Measurements from ENCODE around the gene GPD1L. TPM values are rescaled to one million over a fixed set of nuclear protein-coding genes. Genes with fewer than 3 reads are reported as not detected.
"Not testable (repeated sequence)": the region's sequence is repeated elsewhere in the genome, so short reads cannot be mapped to it uniquely, and the experiment has no call there.

GPD1L gene
- total RNA-seq, 1 experiment from 2014 or later: 7.5 TPM

DNA sequence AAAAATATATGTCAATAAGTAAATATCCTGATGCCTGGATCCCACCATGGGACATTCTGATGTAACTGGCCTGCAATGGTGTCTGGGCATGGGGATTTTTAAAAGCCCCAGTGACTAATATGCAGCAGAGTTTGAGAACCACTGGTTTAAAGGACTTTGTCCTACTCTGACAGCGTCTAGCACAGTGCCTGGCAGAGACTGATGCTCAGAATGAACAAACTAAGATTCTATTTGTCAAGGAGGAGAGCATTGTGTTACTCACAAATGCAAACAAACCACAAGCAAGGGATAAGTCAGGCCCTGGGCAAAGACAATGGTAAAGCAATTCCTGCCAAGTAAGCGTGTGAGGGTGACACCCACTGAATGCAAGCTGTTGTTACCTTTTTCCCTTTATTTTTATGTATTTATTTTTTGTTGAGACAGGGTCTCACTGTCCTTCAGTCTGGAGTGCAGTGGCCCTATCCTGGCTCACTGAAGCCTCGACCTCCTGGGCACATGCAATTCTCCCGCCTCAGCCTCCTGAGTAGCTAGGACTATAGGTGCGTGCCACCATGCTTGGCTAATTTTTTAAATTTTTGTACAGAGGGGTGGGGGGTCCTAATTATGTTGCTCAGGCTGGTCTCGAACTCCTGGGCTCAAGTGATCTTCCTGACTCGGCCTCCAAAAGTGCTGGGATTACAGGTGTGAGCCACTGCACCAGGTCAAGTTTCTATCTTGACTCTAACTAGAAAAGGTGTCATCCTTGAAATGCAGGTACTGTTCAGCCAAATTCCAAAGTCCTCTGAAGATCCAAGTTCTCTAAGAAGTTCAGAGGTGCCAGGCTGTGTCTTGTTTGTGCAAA is 909 bp upstream of the GPD1L start:
- DNase-seq (ENCODE audit: low read depth): no peak

DNA sequence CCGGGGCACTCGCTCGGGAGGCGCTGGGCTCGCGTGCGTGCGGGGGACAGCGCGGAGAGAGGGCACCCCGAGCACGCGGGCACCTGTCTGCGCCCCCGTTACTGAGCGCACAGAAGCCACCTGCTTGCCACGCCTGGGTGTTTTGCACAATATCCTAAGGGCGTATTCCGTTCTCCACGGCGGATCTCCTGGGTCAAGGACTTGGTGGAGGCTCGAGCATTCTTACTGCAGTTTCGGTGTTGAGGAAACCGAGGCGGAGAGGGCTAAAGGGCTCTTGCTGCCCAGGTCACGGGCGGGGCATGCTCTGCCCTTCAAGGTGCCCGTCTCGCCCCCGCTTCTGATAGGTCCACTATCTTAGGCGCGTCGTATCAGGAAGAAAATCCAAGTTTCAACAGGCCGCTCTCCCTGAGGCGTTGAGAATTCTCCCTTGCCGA is 526 bp downstream of the GPD1L start:
- DNase-seq (ENCODE audit: low read depth): no peak

DNA sequence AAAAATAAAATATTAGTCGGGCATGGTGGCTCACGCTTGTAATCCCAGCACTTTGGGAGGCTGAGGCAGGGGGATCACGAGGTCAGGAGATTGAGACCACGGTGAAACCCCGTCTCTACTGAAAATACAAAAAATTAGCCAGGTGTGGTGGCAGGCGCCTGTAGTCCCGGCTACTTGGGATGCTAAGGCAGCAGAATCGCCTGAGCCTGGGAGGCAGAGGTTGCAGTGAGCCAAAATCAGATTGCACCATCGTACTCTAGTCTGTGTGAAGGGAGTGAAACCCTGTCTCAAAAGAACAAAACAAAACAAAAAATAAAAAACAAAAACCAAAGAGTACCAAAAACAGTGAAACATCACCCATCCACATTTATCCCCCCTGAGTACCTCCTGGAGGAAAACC is 1.8 kb downstream of the GPD1L start:
- not testable (repeated sequence) for DNase-seq (ENCODE audit: low read depth)

DNA sequence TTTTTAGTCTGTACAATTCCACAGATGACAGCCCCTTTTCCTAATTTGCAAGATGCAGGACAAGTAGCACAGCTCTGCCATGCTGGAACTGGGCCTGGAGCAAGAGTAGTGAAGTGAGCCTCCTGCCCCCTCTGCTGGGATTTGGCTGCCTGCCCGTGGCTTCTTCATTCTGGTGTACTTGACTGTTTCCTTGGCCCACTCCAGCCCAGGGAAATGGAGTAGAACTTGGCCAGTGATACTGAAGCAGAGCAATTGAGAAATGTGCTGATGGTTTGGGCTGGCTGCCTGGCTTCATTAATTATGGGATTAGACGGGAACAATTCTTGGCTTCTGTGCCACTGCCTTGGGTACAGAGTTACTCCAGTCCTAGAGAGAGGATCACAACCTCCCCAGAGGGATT is 2.8 kb downstream of the GPD1L start:
- DNase-seq (ENCODE audit: low read depth): no peak

DNA sequence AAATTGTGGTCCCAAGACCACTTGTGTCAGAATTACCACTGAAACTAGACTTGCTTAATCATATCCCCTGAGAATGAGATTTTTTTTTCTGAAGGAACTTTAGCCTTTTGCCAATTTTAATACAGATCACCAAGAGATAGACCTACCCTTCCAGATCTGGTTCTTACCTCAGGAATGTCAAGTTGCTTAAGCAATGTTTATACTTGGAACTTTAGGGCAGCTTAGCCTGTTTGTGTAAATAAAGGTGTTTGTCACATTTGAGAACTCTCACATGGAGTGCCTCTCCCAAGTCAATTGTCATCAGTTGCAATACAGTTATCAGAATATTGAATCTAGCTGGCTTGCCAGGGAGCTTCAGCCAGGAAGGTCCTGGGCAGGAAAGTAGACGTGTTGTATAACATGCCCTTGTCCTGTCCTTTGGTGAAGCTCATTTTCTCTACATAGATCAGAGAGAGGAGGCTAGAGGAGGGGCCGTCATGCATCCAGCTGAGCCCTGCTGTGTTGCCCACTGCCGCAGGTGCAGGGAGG is 3.9 kb downstream of the GPD1L start:
- DNase-seq (ENCODE audit: low read depth): no peak

DNA sequence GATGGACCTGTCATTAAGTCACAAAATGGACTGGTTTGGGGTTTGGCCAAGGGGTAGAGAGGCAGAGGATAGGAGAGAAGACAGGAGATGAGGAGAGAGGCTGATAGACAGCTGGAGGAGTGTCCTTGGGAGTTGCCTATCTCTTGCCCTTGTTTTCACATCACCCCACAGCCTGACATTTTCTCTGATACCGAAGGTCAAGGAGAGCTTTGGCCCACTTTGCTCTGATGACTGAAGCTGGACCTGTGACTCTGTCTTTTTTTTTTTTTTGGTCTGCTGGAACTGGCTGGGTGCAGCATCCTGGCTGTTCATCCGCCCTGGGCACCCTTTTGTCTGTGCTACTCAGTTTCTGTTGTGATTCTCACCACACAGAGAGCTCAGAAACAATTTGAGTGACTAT is 5.1 kb downstream of the GPD1L start:
- DNase-seq (ENCODE audit: low read depth): no peak

DNA sequence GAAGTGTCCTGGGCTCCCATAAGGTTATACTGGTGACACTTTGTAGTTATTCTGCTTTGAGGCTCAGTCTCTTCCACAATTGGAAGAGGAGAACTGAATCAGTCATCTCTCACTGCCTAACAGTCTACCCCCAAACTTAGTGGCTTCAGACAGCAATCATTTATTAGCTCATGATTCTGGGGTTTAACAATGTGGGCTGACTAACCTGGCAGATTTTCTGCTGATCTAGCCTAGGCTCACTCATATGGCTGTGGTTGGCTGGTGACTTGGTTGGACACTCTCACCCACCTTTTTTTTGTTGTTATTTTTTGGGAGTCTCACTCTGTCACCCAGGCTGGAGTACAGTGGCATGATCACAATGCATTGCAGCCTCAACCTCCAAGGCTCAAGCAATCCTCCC is 7.1 kb downstream of the GPD1L start:
- DNase-seq (ENCODE audit: low read depth): no peak

DNA sequence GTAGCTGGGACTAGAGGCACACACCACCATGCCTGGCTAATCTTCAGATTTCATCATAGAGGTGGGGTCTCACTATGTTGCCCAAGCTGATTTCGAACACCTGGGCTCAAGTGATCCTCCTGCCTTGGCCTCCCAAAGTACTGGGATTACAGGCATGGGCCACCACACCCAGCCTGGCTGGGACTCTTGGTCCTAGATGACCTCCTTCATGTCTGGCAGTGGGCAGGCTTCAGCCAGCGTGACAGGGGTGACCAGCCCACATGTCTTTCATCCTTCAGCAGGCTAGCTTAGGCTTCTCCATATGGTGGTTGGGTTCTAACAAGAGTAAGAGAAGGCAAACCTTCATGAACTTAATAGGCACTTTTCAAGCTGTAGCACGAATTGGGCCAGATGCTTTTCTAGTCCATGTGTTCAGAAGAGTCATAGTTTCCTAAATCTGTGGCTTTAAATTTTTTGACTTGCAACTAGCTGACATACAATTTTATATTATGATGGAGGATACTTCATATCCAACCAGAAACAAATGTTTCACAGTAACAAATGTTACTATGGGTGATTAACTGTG is 7.6 kb downstream of the GPD1L start:
- no peak for DNase-seq (ENCODE audit: low read depth)

DNA sequence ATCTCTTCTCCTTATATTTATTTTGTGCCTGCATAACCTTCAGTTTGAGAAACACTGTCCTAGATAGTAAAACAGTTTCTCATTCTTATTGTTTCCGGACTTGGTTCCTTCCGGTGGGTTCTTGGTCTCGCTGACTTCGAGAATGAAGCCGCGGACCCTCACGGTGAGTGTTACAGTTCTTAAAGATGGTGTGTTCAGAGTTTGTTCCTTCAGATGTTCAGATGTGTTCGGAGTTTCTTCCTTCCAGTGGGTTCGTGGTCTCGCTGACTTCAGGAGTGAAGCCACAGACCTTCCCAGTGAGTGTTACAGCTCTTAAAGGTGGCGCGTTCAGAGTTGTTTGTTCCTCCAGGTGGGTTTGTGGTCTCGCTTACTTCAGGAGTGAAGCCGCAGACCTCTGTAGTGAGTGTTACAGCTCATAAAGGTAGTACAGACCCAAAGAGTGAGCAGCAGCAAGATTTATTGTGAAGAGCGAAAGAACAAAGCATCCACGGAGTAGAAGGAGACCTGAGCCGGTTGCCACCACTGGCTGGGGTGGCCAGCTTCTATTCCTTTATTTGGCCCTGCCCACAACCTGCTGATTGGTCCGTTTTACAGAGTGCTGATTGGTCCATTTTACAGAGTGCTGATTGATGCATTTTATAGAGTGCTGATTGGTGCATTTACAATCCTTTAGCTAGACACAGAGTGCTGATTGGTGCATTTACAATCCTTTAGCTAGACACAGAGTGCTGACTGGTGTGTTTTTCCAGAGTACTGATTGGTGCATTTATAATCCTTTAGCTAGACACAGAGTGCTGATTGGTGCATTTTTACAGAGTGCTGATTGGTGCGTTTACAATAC is 8.3 kb downstream of the GPD1L start:
- DNase-seq (ENCODE audit: low read depth): not testable (repeated sequence)

DNA sequence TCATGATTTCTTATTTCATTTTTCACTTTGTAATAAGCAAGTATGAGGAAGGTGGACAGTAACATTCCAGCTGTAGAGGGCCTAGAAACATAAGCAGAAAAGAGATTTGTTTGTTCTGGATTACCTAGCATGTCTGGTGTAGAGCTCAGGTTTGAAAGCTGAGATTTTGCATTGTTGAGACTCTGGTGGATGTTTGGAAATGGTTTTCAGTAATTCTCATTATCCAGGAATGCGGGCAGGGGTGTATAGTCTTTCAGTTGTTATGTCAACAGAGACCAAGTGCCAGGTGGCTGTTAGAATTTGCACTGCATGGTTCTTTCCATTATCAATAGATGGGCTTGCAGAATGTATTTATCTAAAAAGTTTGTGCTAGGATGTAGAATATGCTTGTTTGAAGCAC is 10.9 kb downstream of the GPD1L start:
- DNase-seq (ENCODE audit: low read depth): no peak

DNA sequence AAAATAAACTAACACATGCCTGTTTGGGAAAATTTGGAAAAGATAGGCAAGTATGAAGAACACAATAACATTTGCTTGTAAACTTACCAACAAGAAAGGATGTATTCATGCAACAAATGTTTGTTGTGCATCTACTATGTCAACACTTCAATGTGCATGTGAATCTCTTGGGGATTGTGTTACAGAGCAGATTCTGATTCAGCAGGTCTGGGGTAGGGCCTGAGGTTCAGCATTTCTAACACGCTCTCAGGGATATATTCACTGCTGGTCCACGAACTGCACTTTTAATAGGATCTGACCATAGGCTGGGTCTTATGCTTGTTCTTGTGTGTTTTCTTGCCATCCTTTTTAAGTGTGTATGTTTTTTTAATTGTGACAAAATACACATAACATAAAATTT is 11.8 kb downstream of the GPD1L start:
- no peak for DNase-seq (ENCODE audit: low read depth)

DNA sequence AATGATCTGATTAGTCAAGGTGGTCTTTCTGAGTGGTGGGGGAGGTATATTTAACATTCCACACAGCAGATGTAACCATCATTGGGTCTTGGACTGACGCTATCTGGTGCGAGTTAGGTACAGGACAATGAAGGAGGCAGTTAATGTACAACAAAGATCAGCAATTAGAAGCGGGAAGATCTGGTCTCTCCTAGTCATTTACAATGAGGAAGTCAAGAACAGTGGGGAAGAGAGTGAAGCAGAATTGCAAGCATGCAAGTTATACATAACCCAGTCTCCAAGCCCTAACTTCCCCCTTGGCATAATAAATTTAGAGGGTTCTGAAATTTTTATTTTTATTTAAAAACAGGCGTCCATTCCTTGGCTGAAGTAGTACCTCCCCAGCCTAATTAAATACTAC is 14.1 kb downstream of the GPD1L start:
- DNase-seq (ENCODE audit: low read depth): no peak

DNA sequence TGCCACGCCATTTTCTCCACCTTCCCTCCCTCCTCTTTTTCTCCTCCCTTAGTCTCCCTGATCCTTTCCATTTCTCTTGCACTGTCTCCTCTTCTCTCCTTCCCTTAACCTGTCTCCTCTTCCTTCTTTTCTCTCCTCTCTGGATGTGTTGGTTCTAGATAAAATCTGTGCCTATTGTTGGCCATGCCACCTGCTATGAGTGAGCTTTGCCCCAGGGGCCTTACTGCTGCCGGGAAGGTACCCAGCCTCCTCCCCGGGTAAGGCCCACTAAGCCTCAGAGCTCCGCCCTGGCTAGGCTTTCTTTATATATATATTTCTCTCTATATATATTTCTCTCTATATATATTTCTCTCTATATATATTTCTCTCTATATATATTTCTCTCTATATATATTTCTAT is 14.7 kb downstream of the GPD1L start:
- no peak for DNase-seq (ENCODE audit: low read depth)

DNA sequence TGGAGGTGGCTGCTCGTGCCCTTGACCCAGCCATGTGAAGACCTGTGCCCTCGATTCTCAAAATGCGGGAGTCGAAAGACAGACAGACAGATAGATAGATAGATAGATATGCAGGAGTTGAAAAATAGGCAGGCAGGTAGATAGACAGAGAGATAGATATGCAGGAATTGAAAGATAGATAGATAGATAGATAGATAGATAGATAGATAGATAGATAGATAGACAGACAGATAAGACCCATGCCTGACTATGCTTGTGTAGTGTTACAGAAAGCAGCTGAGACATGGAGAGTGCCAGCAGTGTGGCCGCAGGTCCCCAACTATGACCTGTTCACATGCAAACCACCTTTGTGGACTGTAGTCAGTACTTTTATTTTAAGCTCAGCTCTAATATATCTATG is 17.2 kb downstream of the GPD1L start:
- DNase-seq (ENCODE audit: low read depth): no peak

DNA sequence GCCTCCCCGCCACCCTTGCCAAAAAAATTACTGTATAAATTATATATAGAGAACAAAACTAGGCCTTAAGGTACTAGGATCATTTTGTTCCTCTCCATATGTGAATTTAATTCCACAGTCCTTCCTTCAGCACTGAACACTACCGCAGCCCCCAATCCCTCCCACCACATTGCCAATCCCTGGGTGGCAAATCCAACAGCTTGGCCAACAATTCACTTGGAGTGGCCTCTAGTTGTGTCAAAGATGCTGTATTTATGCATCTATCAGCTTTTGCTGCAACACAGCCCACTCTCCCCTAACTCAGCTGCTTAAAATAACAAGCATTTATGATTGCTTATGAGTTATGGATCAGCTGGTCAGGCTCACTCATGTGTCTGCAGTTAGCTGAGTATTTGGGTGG is 18.6 kb downstream of the GPD1L start:
- no peak for DNase-seq (ENCODE audit: low read depth)

DNA sequence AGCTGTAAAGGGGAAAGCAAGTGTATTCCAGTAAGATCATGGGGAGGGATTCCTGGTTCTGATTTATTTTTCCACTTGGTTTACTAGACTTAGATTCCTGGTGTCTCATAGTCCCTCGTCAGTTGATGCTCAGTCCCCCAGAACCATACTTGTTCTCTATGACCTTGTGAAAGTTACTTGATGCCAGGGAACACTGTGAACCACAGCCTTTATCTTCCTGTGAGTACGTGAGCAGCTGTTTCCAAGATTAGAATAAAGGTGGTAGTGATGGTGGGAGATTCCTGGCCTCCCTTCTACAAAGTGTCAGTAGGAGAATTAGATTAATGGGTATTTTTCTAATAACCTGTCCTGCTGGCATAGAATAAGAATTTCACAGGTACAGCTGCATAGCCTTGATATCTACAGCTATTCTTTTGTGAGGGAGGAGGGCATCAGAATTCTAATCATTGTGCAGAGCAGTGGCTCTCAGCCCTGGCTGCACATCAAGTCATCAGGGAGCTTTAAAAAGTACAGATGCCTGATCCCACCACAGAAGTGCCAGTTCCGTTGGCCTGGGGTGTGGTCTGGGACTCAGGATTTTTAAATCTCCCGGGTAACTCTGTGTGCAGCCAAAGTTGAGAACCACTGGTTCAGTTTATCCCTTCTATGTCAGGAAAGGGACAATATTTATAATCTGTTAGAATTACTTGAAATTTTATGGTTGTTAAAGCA is 20.0 kb downstream of the GPD1L start:
- no peak for DNase-seq (ENCODE audit: low read depth)

DNA sequence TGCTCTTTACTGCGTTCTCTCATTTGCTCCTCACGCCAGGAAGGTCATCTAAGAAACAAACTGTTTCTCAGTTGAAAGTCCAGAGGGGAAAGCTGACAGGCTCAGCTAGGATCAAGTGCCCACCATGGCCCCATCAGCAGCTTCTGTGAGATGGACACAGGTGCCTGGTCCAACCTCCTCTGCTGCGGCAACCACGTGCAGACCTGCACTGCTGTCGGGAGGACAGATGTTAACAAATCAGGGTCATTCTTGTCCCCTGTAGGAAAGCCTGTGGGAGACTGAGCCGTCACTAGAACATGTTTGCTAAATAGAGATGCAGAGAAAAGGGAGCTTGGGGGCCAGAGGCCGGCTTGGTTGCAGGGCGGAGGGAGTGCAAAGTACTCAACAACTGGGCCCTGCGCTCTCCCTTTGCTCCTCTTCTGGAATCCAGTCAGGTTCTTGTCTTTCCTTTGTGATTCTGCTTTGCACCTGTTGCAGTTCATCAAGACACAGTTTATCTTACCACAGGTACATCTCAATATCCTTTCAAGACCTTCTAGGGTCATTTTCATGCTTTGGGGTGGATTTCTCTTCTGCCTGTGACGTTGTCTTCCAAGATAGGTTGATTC is 20.9 kb downstream of the GPD1L start:
- DNase-seq (ENCODE audit: low read depth): no peak

DNA sequence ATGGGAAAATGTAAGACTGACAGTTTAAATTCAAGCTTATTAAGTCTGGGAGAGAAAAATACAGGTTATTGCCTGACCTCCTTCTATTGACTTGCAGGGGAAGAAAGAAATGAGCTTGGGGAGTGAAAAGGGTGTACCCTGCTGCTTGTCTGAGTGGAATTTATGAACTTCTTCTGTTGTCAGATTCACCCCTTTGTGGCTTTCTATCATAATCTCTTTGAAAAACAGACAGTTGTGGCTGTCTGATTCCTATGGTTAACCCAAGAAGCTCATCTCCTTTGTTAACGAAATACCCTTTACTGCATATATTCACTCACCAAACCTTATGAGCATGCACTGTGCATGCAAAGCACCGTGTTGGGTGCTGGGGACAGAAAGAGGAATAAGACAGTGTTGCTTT is 22.5 kb downstream of the GPD1L start:
- no peak for DNase-seq (ENCODE audit: low read depth)

DNA sequence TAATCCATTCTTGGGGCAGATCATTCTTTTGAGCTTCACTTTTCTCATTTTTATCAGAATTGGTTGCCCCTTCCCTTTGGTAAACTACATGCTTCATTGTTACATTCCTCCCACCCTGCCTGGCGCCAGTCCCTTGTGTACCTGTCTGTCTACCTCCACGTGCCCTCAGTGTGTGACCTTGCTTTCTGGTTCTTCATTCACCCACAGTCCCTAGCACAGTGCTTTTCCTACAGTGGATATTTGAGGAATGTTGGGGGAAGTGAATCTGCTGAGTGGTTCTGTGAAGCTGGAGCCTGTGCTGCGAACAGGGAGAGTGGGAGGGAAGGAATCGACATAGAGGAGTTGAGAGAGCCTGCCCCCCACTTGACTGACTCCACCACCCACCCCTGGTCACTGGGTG is 23.4 kb downstream of the GPD1L start:
- DNase-seq (ENCODE audit: low read depth): no peak

DNA sequence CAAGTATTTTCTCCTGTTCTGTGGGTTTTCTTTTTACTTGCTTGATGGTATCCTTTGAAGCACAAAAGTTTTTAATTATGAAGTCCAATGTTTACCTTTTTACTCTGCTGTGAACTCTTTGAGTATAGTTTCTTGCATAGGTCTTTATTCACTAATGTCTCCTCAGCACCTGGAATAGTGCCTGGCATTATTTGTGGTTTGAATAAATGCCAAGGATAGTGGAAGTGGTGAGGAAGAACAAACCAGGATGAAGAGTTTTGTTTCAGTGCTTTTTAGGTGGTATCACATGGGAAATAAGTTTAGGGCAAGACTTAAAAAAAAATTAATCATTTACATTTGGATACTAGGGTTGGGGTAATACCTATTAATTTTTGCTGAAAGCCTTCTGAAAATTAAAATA is 25.7 kb downstream of the GPD1L start:
- DNase-seq (ENCODE audit: low read depth): no peak

DNA sequence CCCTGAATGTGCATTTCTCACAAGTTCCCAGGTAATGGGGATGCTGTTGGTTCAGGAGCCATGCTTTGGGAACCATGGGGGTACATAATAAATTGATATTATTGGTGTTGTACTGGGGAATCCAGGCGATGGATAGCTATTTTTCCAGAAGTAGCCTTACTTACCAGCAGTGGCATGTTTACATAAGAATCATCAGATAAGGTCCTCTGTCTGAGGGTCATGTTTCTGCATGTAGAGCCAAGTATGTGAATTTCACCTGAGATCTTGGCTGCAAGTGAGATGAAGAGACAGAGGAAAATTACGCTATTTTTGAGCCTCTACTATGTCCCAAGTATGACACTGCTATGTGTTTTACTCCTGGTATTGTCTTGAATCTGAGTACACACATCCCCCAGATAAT is 26.3 kb downstream of the GPD1L start:
- no peak for DNase-seq (ENCODE audit: low read depth)
